Progenitor cell of endocrine pancreas (in vitro differentiated cells): ENCODE results near the gene KLRC2. TPM values are rescaled to one million over a fixed set of nuclear protein-coding genes. Genes with fewer than 3 reads are reported as not detected.
"Not testable (repeated sequence)": the region's sequence is repeated elsewhere in the genome, so short reads cannot be mapped to it uniquely, and the experiment has no call there.

Experiments used
- DNase-seq: peaks from one replicate; pipeline ENCODE4 v3.0.0; 2021; ENCODE audit warnings: low spot score; ENCODE audit not compliant: unreplicated experiment
- H3K27ac Mint-ChIP-seq: 2 replicates; pipeline ENCODE4 v1.8.0; 2021; ENCODE audit warnings: mild to moderate bottlenecking, moderate library complexity, mixed read lengths
- H3K27me3 Mint-ChIP-seq: 2 replicates; pipeline ENCODE4 v1.8.0; 2021; ENCODE audit warnings: mixed read lengths
- H3K36me3 Mint-ChIP-seq: 2 replicates; pipeline ENCODE4 v1.8.0; 2022; ENCODE audit warnings: mixed read lengths; ENCODE audit not compliant: insufficient read depth
- H3K4me1 Mint-ChIP-seq: 2 replicates; pipeline ENCODE4 v1.8.0; 2021; ENCODE audit warnings: low read depth, mixed read lengths
- H3K4me3 Mint-ChIP-seq: 2 replicates; pipeline ENCODE4 v1.8.0; 2021; ENCODE audit warnings: low read depth, mild to moderate bottlenecking, moderate library complexity, mixed read lengths
- H3K9me3 Mint-ChIP-seq: 2 replicates; pipeline ENCODE4 v1.8.0; 2021; ENCODE audit warnings: low read depth, mixed read lengths
- long read RNA-seq: library from polyadenylated mRNA; unstranded; transcript quantifications from one replicate; pipeline ENCODE4 v2.0.0, GENCODE V29; 2020
- total RNA-seq: library from RNA; stranded (reverse); gene quantifications from 2 replicates; pipeline ENCODE4 v1.2.1, GENCODE V29; 2021
- TF ChIP-seq, protein P1 (sequence below): fragments of 200-600 bp; sonication (generic); IDR thresholded peaks from one replicate; pipeline ENCODE4 v1.5.0; 2021; ENCODE audit warnings: antibody characterized with exemption, mild to moderate bottlenecking; ENCODE audit not compliant: unreplicated experiment

The KLRC2 gene
- total RNA-seq = not detected in 2 replicates
- long read RNA-seq = 0 reads

GRCh38 chr12:10435816-10436215 lies at the start of gene KLRC2:
Gene KLRC2, minus strand, starts transcription at chr12:10436010. Its CDS starts 24 bp downstream, at chr12:10435986.
- not testable (repeated sequence) for H3K36me3 Mint-ChIP-seq, H3K27ac Mint-ChIP-seq, H3K4me1 Mint-ChIP-seq, H3K9me3 Mint-ChIP-seq, H3K27me3 Mint-ChIP-seq, H3K4me3 Mint-ChIP-seq, DNase-seq

DNA sequence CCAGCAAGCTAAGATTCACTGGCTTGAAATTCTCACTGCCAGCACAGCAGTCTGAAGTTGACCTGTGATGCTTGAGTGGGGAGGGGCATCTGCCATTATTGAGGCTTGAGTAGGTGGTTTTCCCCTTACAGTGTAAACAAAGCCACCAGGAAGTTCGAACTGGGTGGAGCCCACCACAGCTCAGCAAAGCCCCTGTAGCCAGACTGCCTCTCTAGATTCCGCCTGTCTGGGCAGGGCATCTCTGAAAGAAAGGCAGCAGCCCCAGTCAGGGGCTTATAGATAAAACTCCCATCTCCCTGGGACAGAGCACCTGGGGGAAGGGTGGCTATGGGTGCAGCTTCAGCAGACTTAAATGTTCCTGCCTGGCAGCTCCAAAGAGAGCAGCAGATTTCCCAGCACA lies 46.1 kb upstream of the KLRC2 start:
- peaks cover 15% of the 10 kb centered on the region for H3K9me3 Mint-ChIP-seq
- not testable (repeated sequence) for H3K36me3 Mint-ChIP-seq, H3K4me3 Mint-ChIP-seq, H3K27me3 Mint-ChIP-seq, H3K27ac Mint-ChIP-seq, DNase-seq, H3K4me1 Mint-ChIP-seq

- H3K27ac Mint-ChIP-seq, H3K4me3 Mint-ChIP-seq, H3K27me3 Mint-ChIP-seq, H3K4me1 Mint-ChIP-seq, DNase-seq, H3K36me3 Mint-ChIP-seq: not testable (repeated sequence)
- H3K9me3 Mint-ChIP-seq = peaks cover 15% of the 10 kb centered on the region
Observed at GRCh38 chr12:10472808-10473207, 37.0 kb upstream of the KLRC2 start.

DNA sequence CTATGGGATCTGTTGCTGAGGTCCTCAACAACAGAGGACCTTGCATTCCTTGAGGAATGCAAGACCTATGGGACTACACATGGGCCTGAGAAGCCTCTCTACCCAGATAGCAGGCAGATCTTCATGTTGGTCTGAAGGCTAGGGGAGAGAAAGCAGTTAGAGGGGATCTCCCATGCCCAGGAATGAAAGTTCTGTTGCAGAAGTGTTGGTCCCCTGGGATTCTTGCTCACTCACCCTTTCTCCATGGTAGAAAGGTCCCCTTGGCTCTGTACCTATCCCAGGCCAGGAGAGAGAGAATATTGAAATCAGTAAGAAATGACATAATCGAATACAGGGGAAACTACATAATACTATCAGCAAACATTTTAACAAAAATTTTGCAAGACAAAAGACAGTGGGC lies 33.9 kb upstream of the KLRC2 start:
- Mint-ChIP-seq H3K4me3 (no peak overlapping the region), H3K27ac (no peak overlapping the region), H3K36me3 (no peaks in the 10 kb centered on the region), H3K9me3 (peaks cover 10% of the 10 kb centered on the region), H3K27me3 (no peaks in the 10 kb centered on the region), H3K4me1 (no peaks in the 10 kb centered on the region)
- DNase-seq = no peak
- TF ChIP-seq, protein P1, sequence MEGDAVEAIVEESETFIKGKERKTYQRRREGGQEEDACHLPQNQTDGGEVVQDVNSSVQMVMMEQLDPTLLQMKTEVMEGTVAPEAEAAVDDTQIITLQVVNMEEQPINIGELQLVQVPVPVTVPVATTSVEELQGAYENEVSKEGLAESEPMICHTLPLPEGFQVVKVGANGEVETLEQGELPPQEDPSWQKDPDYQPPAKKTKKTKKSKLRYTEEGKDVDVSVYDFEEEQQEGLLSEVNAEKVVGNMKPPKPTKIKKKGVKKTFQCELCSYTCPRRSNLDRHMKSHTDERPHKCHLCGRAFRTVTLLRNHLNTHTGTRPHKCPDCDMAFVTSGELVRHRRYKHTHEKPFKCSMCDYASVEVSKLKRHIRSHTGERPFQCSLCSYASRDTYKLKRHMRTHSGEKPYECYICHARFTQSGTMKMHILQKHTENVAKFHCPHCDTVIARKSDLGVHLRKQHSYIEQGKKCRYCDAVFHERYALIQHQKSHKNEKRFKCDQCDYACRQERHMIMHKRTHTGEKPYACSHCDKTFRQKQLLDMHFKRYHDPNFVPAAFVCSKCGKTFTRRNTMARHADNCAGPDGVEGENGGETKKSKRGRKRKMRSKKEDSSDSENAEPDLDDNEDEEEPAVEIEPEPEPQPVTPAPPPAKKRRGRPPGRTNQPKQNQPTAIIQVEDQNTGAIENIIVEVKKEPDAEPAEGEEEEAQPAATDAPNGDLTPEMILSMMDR = no peak

DNA sequence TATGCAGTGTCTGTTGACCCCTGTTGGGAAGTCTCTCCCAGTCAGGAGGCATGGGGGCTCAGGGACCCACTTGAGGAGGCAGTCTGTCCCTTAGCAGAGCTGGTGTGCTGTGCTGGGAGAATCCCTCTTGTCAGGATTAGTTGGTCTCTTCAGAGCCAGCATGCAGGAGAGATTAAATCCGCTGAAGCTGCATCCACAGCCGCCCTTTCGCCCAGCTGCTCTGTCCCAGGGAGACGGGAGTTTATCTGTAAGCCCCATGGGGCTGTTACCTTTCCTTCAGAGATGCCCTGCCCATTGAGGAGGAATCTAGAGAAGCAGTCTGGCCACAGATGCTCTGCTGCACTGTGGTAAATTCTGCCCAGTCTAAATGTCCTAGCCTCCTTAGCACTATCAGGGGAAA lies 30.5 kb upstream of the KLRC2 start:
- Mint-ChIP-seq H3K9me3 (peaks cover 17% of the 10 kb centered on the region), H3K27me3 (no peaks in the 10 kb centered on the region), H3K4me3 (no peak overlapping the region), H3K4me1 (no peaks in the 10 kb centered on the region), H3K36me3 (no peaks in the 10 kb centered on the region), H3K27ac (no peak overlapping the region)
- no peak for DNase-seq
- TF ChIP-seq, protein P1 = no peak

GRCh38 chr12:10457760-10458159 lies 21.9 kb upstream of the KLRC2 start:
- Mint-ChIP-seq H3K36me3 (no peaks in the 10 kb centered on the region), H3K4me1 (no peaks in the 10 kb centered on the region), H3K4me3 (no peak overlapping the region), H3K9me3 (peaks cover 45% of the 10 kb centered on the region), H3K27ac (no peak overlapping the region), H3K27me3 (no peaks in the 10 kb centered on the region)
- DNase-seq = no peak
- TF ChIP-seq, protein P1 = no peak

- TF ChIP-seq, protein P1 = no peak
- H3K27me3 Mint-ChIP-seq = no peaks in the 10 kb centered on the region
- H3K27ac Mint-ChIP-seq = no peak overlapping the region
- DNase-seq = no peak
- no peaks in the 10 kb centered on the region for H3K4me1 Mint-ChIP-seq
- H3K4me3 Mint-ChIP-seq = no peak overlapping the region
- peaks cover 36% of the 10 kb centered on the region for H3K9me3 Mint-ChIP-seq
- H3K36me3 Mint-ChIP-seq = no peaks in the 10 kb centered on the region
Observed at GRCh38 chr12:10456856-10457255, 21.0 kb upstream of the KLRC2 start.
